Heart right ventricle (tissue), 16 donors: ENCODE data around the gene DCANP1. TPM values are rescaled to one million over a fixed set of nuclear protein-coding genes. Genes with fewer than 3 reads are reported as not detected.

Source experiments
- ATAC-seq, 8 donors: fragments of 200-7000 bp; cut with Tn5 transposase; one replicate each; pipeline ENCODE4 v1.9.1; 2020; ENCODE audit warnings: mild to moderate bottlenecking in 8 of 8, moderate library complexity in 8 of 8, moderate number of reproducible peaks in 1 of 8
- DNase-seq, 2 donors: peaks; one replicate each; pipeline ENCODE4 v3.0.0-alpha.2; 2020
- H3K27ac ChIP-seq, 10 donors: fragments of 200-600 bp; sonication (generic) in 2 of 10; one replicate each; pipeline versions ENCODE4 v1.5.0 to v1.8.0; 2020 to 2022; ENCODE audit warnings: mild to moderate bottlenecking in 3 of 10
- H3K27me3 ChIP-seq, 7 donors: fragments of 200-600 bp; one replicate each; pipeline ENCODE4 v1.8.0; 2021 to 2022; ENCODE audit warnings: mild to moderate bottlenecking in 2 of 7
- H3K36me3 ChIP-seq, 9 donors: fragments of 200-600 bp; sonication (generic) in 1 of 9; one replicate each; pipeline versions ENCODE4 v1.5.0 to v1.8.0; 2020 to 2022; ENCODE audit warnings: mild to moderate bottlenecking in 2 of 9
- H3K4me1 ChIP-seq, 9 donors: fragments of 200-600 bp; sonication (generic) in 1 of 9; one replicate each; pipeline versions ENCODE4 v1.5.0 to v1.8.0; 2020 to 2022; ENCODE audit warnings: mild to moderate bottlenecking in 4 of 9
- H3K4me3 ChIP-seq, 10 donors: fragments of 200-600 bp; sonication (generic) in 2 of 10; one replicate each; pipeline versions ENCODE4 v1.5.0 to v1.8.0; 2020 to 2022; ENCODE audit warnings: mild to moderate bottlenecking in 7 of 10, moderate library complexity in 2 of 10
- H3K9me3 ChIP-seq, 11 donors: fragments of 200-600 bp in 10 of 11; sonication (generic) in 2 of 11; one replicate each; pipeline versions ENCODE4 v1.5.0 to v1.8.0; 2013 to 2022; ENCODE audit warnings: mild to moderate bottlenecking in 2 of 11, control low read depth in 1 of 11, moderate library complexity in 1 of 11
- CTCF ChIP-seq, 9 donors: fragments of 200-600 bp; sonication (generic) in 2 of 9; IDR thresholded peaks; one replicate each; pipeline versions ENCODE4 v1.5.0 to v1.8.0; 2021 to 2022; ENCODE audit warnings: antibody characterized with exemption in 9 of 9, mild to moderate bottlenecking in 5 of 9, moderate library complexity in 1 of 9
- WGBS, 2 donors: extraction: QIAGEN DNeasy Blood & Tissue Kit; methylation state at CpG; one replicate each; pipeline ENCODE4 v1.1.7; 2013; ENCODE audit warnings: inconsistent platforms in 1 of 2; 5-methylcytosine and 5-hydroxymethylcytosine counted together
- intact Hi-C, 10 donors: fragments of 100-400 bp; cut with DNase I; formaldehyde crosslinking; loops; one replicate each; pipeline versions ENCODE4 v1.11.1 to v1.14.2; 2022
- polyA plus RNA-seq, 2 donors: library from polyadenylated mRNA; stranded (reverse); fragments of 200-250 nt; gene quantifications; one replicate each; pipeline ENCODE4 v1.2.3, GENCODE V29; 2013
- total RNA-seq, 10 donors: library from RNA; stranded (reverse); fragmentation: NEBNext Ultra II Directional in 3 of 10; extraction: Animal tissue kit (Norgen Biotek cat#: 25700) in 3 of 10; gene quantifications; one replicate each; pipeline versions ENCODE4 v1.2.1 to v1.2.4, GENCODE V29; 2021 to 2023
- donor health status: Arrhythmogenic right ventricular cardiomyopathy.
- donor health status: ischemic (EF 13 %, LVEDD 7.1; RV severe dilation, severe dysfunction).
- donor health status: healthy with polysubstance abuse.
- donor health status: DM: no; HTN: yes; CAD: no.
- donor health status: DM: no; HTN: no; CAD: no.
- donor health status: ischemic (EF 25% LVEDD 6.9; RV normal size, moderate dysfunction).
- donor health status: ischemic (EF 25% LVEDD 5.7; RV mildly dilated, moderate dysfunction).
- donor health status: healthy.
- donor health status: DM: yes; HTN: yes; CAD: no.
- donor health status: Ischemic cardiomyopathy.
- donor health status: ischemic (EF 35%, LVEDD 5.7; RV mildly dilated, moderate dysfunction).
- donor health status: nonischemic (EF 11% LVEDD 7.7; RV severe dilation, severe dysfunction).
- donor health status: DM: yes; HTN: yes; CAD: no.
- donor health status: PGD.
- donor health status: ischemic (EF 29% LVEDD 5.4; RV normal size, mild dysfunction).
- donor health status: nonischemic (EF 23%, LVEDD 6.1; RV moderate dilation, normal function).

The DCANP1 gene
- total and polyA plus RNA-seq, 12 donors = not detected

GRCh38 chr5:135444881-135445280 lies 2.3 kb downstream of the DCANP1 start:
- Histone ChIP-seq H3K27ac (no peak overlapping the region), H3K4me1 (peaks cover 0 to 32% (median 3%) of the 10 kb centered on the region in 9 donors), H3K9me3 (no peaks in the 10 kb centered on the region), H3K36me3 (no peaks in the 10 kb centered on the region), H3K4me3 (no peak overlapping the region), H3K27me3 (no peaks in the 10 kb centered on the region)
- TF ChIP-seq CTCF (IDR thresholded peaks at IDR 0.05) = no peak
- WGBS, 2 donors = 92 to 98% methylated on average over 6 of the region's 6 CpGs
- no peak for DNase-seq
- intact Hi-C loops = no loop called here
- ATAC-seq = no peak

GRCh38 chr5:135444360-135444759 lies 2.8 kb downstream of the DCANP1 start:
- intact Hi-C loops = no loop called here
- no peak for TF ChIP-seq CTCF (IDR thresholded peaks at IDR 0.05)

GRCh38 chr5:135443161-135443960 lies 3.8 kb downstream of the DCANP1 start:
- no peak for TF ChIP-seq CTCF (IDR thresholded peaks at IDR 0.05)
- intact Hi-C loops = no loop called here
- peaks cover 0 to 47% (median 4%) of the 10 kb centered on the region in 9 donors for H3K4me1 ChIP-seq
- DNase-seq (no peak), ATAC-seq (peak in 1 of 8 donors; percentile 23)
- H3K27me3 ChIP-seq = no peaks in the 10 kb centered on the region
- 39 to 47% methylated on average over 6 of the region's 6 CpGs for WGBS, 2 donors
- no peak overlapping the region for H3K27ac ChIP-seq
- no peak overlapping the region for H3K4me3 ChIP-seq
- no peaks in the 10 kb centered on the region for H3K9me3 ChIP-seq
- no peaks in the 10 kb centered on the region for H3K36me3 ChIP-seq

More at GRCh38 chr5:135444360-135444759, 2.8 kb downstream of the DCANP1 start:
- Histone ChIP-seq H3K36me3 (no peaks in the 10 kb centered on the region), H3K9me3 (no peaks in the 10 kb centered on the region), H3K27me3 (no peaks in the 10 kb centered on the region), H3K4me1 (peaks cover 0 to 37% (median 3%) of the 10 kb centered on the region in 9 donors), H3K4me3 (no peak overlapping the region), H3K27ac (no peak overlapping the region)
- WGBS, 2 donors = 90 to 93% methylated on average over 13 of the region's 13 CpGs
- ATAC-seq (no peak), DNase-seq (no peak)

GRCh38 chr5:135442431-135443160 lies 4.6 kb downstream of the DCANP1 start:
- Histone ChIP-seq H3K4me1 (peaks cover 0 to 55% (median 12%) of the 10 kb centered on the region in 9 donors), H3K36me3 (no peaks in the 10 kb centered on the region), H3K4me3 (no peak overlapping the region), H3K27ac (no peak overlapping the region), H3K9me3 (no peaks in the 10 kb centered on the region), H3K27me3 (no peaks in the 10 kb centered on the region)
- DNase-seq (no peak), ATAC-seq (no peak)
- 77 to 81% methylated on average over 8 of the region's 8 CpGs for WGBS, 2 donors
- intact Hi-C loops = no loop called here
- no peak for TF ChIP-seq CTCF (IDR thresholded peaks at IDR 0.05)
